Anterior cingulate cortex (tissue), 58 donors: ENCODE data around the gene ANTXR2.

Experiments used
- DNase-seq, 58 donors: peaks; one replicate each; lab custom pipeline; 2025; lab: John Stamatoyannopoulos, UW

ANTXR2 gene

DNA sequence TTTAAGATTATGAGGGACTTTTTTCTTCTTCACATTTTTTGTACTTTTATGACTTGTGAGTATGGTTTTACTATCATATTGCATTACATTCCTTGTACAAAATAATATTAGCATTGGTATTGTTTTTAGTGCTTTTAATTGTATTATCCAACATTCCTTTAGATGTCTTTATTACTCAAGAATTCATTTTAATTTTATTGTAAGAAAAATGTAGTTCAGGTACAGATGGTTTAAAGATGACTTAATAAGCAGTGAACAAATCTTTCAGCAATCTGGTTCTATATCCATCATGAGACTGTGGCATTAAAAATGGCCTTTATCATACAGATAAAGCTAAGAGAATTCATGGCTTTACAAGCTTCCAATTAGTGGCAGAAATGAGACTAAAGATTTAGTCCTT is 191.6 kb downstream of the ANTXR2 start:
- no peak for DNase-seq

DNA sequence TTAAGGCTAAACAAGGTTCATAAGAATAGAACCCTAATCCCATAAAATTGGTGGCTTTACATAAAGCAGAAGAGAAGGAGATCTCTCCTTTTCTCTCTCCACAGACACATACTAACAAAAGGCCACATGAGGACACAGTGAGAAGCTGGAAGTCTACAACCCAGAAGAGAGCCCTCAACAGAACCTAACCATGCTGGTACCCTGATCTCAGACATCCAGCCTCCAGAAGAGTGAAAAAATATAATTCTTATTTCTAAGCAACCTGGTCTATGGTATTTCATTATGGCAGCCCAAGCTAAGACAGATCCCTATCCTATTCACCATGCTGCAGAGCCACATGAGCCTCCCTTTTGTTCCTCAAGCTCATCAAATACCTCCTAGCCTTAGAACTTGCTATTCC is 195.5 kb downstream of the ANTXR2 start:
- no peak for DNase-seq

DNA sequence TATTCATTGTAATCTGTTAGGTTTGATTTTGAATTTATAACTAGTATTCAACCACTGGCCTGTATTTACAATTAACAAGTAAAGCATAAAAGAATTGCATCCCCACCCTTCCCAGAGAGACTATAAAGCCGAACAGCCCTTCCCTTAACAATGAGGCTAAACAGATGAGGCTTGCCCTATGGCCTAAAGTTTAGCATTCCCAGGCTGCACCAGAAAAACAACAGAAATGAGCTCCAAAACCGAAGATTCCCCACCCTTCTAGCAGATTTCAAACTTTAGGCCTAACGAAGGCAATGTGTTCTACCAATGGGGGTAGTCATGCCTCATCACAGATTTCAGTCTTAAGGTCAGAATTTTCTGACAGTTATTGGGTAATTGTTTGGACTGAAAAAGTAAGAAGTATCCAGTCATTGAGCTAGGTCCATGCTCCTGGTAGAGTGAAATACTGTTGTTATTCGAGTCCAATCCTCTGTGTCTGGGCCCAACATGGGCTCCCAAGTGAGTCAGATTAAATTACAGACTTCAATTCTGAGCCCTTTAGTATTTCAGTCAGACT is 197.6 kb downstream of the ANTXR2 start:
- no peak for DNase-seq

DNA sequence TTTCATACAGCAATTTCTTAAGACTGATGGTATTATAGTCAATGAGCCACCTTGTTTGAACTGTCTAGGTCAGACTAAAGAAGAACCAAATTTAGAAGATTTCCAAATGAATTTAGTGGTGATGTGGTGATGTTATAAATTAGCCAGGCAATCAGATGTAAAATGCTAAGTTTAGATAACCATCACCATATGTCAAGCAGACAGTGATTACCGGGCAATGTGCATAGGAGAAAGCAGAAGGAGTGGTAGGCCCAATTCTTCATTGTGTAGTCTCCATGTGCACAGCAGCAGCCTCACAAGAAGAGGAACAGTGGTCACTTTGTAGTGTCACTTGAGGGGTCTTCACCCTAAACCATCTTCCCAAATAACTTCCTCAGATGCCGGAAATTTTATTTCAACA is 198.8 kb downstream of the ANTXR2 start:
- no peak for DNase-seq

DNA sequence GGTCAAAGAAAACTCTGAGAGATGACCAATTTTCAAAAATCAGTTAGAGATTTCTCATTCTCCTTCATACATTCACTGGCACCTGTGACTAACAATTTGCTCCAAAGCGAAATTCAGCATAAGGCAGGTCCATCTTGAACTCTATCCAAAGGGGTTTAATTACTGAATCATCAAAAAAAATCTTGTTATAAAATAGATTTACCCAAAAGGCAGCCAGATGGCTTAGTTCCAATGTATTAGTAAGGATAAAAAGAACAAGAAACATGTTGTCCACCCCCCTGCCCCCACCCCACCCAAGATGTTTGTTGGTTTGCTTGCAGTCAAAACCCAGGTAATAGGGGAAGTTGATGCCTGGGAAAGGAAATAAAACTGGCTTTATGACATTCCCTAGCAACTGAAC is 200.3 kb downstream of the ANTXR2 start:
- DNase-seq: no peak

DNA sequence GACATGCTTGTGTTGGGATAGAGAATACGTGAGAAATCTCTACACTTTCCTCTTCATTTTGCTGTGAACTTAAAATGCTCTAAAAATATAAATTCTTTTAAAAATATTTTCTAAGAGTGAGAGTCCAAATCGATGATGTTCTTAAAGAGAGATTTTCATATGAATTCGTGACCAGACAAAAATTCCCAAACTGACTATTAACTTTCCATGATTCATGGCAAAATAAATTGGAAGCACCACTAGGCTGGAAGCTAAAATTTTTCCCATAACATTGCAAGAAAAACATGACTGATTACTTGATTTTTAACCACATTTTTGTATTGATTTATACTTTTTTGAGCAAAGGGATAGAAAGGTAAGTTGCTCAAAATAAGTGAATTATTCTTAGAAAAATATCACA is 201.1 kb downstream of the ANTXR2 start:
- no peak for DNase-seq

DNA sequence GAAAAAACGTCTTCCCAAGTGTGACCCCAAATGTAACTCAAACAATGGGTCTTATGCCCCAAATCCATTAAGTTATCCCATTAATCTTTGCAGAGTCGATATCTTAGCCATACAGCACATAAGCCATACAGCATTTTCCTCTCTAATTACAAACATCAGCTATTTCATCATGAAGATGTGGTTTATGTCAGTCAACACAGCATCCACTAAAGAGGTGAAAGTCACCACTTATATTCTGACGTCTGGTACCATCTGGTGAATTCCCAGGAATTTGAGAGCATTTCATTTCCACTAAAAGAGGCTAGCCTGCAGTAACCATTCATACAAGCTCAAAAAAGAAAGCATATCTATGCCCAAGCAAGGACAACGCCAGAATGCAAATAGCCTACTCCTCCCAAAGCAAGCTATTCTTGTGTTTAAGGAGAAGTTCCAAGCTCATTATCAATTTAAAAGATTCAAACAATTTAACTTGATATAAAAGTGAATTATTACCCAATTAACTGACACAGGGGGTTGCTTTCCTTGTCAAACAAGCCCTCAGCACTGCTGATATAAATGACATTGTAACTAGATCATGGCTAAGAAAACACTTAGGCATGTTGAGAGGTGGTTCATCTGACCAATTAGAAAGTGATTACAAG is 203.3 kb downstream of the ANTXR2 start:
- DNase-seq: no peak

DNA sequence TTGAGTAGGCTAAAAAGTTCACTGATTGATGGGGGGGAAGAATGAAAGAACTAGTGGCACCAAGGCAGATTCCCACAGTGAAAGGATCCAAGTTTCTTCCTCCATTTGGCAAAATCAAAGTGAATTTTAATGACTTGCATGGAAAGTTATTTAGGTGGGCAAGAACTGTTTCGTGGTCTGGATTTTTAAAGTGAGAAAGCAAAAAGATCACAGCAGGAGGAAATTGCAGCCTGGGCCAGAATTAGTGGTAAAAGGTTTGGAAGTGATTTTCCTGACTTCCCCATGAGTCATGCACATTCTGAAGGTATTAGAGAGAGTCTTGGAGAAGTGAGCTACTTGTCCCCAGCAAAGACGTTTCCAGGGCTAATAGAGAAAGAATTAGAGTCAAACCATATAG is 207.8 kb downstream of the ANTXR2 start:
- no peak for DNase-seq

DNA sequence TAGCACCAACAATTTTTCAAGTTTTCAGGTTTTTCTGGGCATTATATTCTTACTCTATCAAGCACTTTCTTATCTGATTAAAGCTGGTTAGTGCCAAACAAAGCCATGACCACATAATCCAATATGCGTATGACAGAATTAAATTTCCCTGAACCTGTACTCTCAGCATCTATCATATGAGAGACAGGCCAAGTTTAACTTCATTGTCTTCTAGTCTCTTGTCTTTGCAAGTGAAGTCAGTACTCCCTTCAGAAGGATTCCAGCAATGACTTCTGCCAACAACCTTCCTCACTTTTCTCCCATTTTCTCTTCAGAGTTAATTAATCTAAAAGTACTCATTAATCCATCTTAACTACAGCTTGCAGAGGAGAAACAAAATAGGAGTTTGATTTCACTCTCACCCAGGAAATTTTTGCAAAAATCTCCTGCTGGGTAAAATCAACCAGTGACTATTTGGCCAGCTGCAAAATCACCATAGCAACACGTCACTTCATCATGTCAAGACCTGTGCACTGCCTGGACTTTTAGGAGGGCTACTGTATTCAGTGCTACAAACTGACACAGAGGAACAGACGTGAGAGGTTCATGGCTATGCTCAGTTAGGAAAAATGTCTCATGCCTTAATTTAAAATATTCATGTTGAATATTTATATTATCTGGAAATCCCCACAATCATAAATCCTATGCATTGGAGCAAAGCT is 208.4 kb downstream of the ANTXR2 start:
- DNase-seq: no peak

DNA sequence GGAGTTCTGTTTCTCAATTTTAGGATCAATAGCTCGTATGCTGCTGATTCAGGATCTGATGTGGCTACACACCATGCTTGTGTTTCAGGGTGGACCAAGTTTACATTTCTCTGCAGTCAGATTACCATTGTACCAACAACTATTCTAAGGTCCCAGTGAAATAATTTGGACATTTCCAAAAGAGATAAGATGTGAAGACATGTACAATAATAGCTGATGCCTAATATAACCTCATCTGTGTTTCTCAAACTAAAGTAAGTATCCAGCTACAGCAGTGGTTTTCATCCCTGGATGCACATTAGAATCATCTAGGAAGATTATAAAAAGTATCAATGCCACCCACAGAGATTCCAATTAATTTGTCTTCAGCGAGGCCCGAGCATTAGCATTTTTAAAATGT is 209.7 kb downstream of the ANTXR2 start:
- DNase-seq: no peak

DNA sequence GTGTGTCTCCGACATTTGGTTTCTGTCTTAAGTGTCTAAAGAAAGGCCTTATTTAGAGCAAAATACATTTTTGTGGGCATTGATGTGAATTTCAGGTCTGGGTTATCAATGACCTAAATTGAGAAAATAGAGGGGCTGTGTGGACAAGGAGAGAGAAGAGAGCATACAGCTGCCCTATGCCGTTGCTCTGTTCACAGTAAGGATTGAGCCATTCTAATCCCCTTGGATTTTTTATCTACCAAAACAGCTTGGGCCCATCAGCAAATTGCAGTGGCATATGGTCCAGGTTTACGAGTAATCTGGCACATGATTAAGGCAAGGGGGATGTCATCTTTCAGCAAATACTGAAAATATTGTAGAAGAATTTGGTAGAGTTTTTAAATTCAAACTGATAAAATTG is 210.2 kb downstream of the ANTXR2 start:
- no peak for DNase-seq

DNA sequence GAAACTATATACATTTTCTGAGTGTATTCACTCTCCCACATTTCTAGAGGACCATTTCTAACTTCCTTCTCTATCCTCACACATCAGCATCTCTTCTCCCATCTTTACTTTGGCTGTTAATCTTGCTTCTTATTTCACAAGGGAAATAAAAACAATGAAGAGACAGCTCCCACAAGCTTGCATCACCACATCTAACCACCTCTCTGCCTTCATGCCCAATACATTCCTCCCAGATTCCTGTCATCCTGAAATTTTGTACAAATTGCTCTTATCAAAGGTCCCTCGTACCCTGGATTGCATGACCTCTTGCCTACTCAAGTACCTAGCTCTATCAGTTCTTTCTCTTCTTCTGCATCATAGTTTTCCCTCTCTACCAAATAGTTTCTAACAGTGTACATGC is 215.2 kb downstream of the ANTXR2 start:
- DNase-seq: no peak

DNA sequence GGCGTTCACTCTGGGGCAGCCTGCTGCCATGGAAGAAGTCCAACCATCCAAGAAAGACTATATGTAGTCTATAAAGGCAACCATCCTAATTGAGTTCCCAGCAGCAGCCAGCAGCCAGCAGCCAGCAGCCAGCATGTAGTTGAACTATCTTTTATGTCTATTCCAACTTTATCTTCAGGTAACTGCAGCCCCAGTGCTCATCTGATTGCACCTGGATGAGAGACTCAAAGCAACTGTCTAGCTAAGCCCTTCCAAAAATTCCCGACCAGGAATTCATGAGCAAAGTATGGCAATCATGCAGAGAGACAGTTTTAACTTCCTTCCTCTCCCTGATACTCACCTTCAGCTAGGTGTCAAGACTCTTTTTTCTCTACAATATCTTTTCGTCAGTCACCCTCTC is 216.8 kb downstream of the ANTXR2 start:
- no peak for DNase-seq

DNA sequence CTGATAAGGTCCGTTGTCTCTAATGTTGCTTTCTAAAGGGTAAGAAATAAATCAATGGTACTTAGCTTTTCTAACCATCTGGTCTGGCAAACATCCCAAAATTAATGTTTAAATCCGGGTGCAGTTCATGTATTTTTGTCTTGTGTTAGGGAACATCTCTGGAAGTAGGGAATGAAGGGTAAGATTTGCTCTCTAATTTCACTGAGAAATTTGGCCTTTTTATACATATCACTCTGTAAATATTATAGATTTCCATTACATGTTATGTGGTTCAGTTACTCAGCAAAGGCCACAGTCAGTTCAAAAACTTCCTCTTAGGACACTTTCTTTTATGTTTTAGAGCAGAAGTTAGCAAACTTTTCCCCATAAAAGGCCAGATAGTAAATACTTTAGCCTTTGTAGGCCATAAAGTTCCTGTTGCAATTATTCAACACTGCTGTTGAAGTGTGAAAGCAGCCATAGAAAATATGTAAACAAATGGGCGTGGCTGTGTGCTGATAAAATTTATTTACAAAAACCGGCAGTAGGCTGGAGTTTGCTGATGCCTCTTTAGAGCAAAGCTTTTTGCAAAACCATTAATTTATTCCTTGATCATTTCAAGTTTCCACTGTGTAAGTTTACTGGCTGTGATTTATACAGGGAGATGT is 218.1 kb downstream of the ANTXR2 start:
- DNase-seq: no peak

DNA sequence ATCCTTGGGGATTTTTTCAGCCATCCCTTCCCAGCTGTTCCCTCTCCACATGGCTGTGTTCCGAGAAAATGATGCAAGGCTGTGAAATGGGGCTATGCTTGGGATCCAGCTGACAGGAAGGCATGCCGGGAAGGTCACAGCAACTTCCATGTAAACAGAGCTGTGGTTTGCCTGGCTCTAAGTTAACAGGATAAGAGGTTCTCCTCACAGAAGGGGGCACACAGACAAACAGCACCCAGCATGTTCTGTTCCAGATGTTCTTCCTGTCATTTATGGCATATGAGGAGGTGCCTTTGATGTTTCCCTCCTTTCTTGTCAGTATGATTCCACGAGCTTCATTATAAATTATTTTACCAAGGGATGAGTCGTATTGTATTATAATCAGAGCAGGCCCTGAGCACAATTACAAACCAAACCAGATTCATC is 220.7 kb downstream of the ANTXR2 start:
- no peak for DNase-seq

DNA sequence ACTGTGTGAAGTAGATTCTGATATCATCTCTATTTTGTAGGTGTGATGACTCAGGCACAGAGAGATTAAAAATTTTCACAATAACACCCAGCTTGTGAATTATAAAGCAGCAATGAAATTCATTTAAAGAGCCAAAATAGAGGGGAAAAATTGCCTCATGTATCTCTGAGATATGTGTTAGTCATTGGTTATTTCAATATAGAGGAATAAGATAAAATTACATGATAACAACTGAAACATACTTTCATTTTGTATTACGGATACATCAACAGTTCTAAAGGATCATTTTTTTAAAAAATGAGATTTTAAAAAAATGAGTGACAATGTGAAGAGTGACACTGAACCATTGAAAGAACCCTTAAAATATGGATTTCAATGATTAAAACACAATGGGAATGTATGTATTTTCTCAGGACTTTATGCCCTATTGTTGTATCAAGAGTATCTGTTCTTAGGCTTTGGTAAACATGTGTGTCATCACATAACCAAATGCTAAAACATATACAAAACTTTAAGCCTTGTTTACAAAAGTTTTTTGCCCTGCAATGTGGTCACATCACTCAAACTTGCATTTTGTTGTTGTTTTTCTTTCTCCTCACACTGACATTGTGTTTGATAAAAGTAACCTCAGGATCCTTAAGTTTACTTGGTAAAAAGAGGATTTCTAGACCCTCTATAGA is 221.3 kb downstream of the ANTXR2 start:
- no peak for DNase-seq
